NT2/D1 (cell line): ENCODE measurements around the gene LRRK1.

Source experiments
- DNase-seq: peaks from one replicate; pipeline ENCODE4 v3.0.0-alpha.2; 2011; ENCODE audit warnings: low read depth, low spot score
- H3K27me3 ChIP-seq: 2 replicates; pipeline ENCODE4 v1.6.0; 2011; ENCODE audit warnings: mild to moderate bottlenecking; ENCODE audit not compliant: insufficient read length, insufficient read depth
- H3K36me3 ChIP-seq: 2 replicates; pipeline ENCODE4 v1.6.1; 2011; ENCODE audit warnings: mild to moderate bottlenecking, low read length, mixed read lengths; ENCODE audit not compliant: insufficient read depth, insufficient read length
- H3K4me1 ChIP-seq: 2 replicates; pipeline ENCODE4 v1.5.1; 2011; ENCODE audit not compliant: insufficient read depth, insufficient read length
- H3K4me3 ChIP-seq: 2 replicates; pipeline ENCODE4 v1.5.1; 2011; ENCODE audit warnings: low read depth; ENCODE audit not compliant: insufficient read length
- H3K9ac ChIP-seq: 2 replicates; pipeline ENCODE4 v1.6.0; 2011; ENCODE audit warnings: low read depth; ENCODE audit not compliant: insufficient read length
- H3K9me3 ChIP-seq: 2 replicates; pipeline ENCODE4 v1.5.1; 2011; ENCODE audit warnings: mild to moderate bottlenecking, low read length; ENCODE audit not compliant: insufficient read depth
- SUZ12 ChIP-seq: IDR thresholded peaks from 2 replicates; pipeline ENCODE4 v1.6.1; 2011; ENCODE audit not compliant: insufficient read length, insufficient read depth; ENCODE audit errors: extremely low read depth
- YY1 ChIP-seq: IDR thresholded peaks from 2 replicates; pipeline ENCODE4 v1.6.1; 2011; ENCODE audit not compliant: insufficient read length, insufficient read depth
- ZNF274 ChIP-seq: IDR thresholded peaks from 2 replicates; pipeline ENCODE4 v1.6.1; 2011; ENCODE audit warnings: mild to moderate bottlenecking, low read depth, low read length

Gene LRRK1

GRCh38 chr15:101022306-101022705 lies 103.1 kb downstream of the LRRK1 start:
- no peak for DNase-seq
- no peaks in the 10 kb centered on the region; the same call in 1 of the 2 replicates for H3K9me3 ChIP-seq
- H3K9ac ChIP-seq = no peak overlapping the region
- H3K4me1 ChIP-seq = peaks cover 3% of the 10 kb centered on the region
- TF ChIP-seq SUZ12 (no peak), ZNF274 (no peak), YY1 (no peak)
- H3K27me3 ChIP-seq = no peaks in the 10 kb centered on the region
- H3K4me3 ChIP-seq = no peak overlapping the region
- H3K36me3 ChIP-seq = no peaks in the 10 kb centered on the region

- Histone ChIP-seq H3K9ac (no peak overlapping the region), H3K4me1 (peaks cover 3% of the 10 kb centered on the region), H3K4me3 (no peak overlapping the region), H3K9me3 (no peaks in the 10 kb centered on the region), H3K27me3 (no peaks in the 10 kb centered on the region), H3K36me3 (no peaks in the 10 kb centered on the region)
- TF ChIP-seq ZNF274 = no peak
- TF ChIP-seq SUZ12 = no peak
- TF ChIP-seq YY1 = no peak
- no peak for DNase-seq
Observed at GRCh38 chr15:101022876-101023275, 103.7 kb downstream of the LRRK1 start.

- no peaks in the 10 kb centered on the region for H3K9me3 ChIP-seq
- no peaks in the 10 kb centered on the region for H3K27me3 ChIP-seq
- H3K9ac ChIP-seq = no peak overlapping the region
- TF ChIP-seq SUZ12 (no peak), ZNF274 (no peak), YY1 (no peak)
- no peak overlapping the region for H3K4me3 ChIP-seq
- DNase-seq = no peak
- peaks cover 3% of the 10 kb centered on the region for H3K4me1 ChIP-seq
- H3K36me3 ChIP-seq = no peaks in the 10 kb centered on the region
Observed at GRCh38 chr15:101023501-101024072, 104.4 kb downstream of the LRRK1 start.

- peaks cover 3% of the 10 kb centered on the region for H3K4me1 ChIP-seq
- no peaks in the 10 kb centered on the region for H3K9me3 ChIP-seq
- no peaks in the 10 kb centered on the region for H3K36me3 ChIP-seq
- DNase-seq = no peak
- no peak overlapping the region for H3K4me3 ChIP-seq
- no peak overlapping the region for H3K9ac ChIP-seq
- TF ChIP-seq SUZ12 (no peak), YY1 (no peak), ZNF274 (no peak)
- no peaks in the 10 kb centered on the region for H3K27me3 ChIP-seq
Observed at GRCh38 chr15:101024073-101024695, 105.0 kb downstream of the LRRK1 start.

- H3K9ac ChIP-seq = no peak overlapping the region
- DNase-seq = no peak
- H3K4me3 ChIP-seq = no peak overlapping the region
- TF ChIP-seq SUZ12 (no peak), YY1 (no peak), ZNF274 (no peak)
- no peaks in the 10 kb centered on the region for H3K27me3 ChIP-seq
- H3K36me3 ChIP-seq = no peaks in the 10 kb centered on the region
- no peaks in the 10 kb centered on the region for H3K9me3 ChIP-seq
- peaks cover 3% of the 10 kb centered on the region for H3K4me1 ChIP-seq
Observed at GRCh38 chr15:101024706-101025500, 105.7 kb downstream of the LRRK1 start.

DNA sequence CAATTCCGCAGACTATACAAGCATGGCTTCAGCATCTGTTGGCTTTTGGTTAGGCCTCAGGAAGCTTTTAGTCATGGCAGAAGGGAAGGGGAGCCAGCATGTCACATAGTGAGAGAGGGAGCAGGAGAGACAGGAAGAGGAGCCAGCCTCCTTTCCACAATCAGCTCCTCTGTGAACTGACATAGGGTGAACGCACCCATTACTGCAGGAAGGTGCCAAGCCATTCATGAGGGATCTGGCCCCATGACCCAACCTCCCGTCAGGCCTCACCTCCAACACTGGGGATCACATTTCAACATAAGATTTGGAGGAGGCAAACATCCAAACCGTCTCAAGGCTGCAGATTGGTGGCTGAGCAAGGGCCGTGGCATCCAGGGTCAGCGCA lies 106.3 kb downstream of the LRRK1 start:
- no peak for TF ChIP-seq SUZ12
- TF ChIP-seq YY1 = no peak
- no peak for TF ChIP-seq ZNF274
- no peak for DNase-seq
- Histone ChIP-seq H3K27me3 (no peaks in the 10 kb centered on the region), H3K36me3 (no peaks in the 10 kb centered on the region), H3K9ac (no peak overlapping the region), H3K9me3 (no peaks in the 10 kb centered on the region), H3K4me3 (no peak overlapping the region), H3K4me1 (peaks cover 3% of the 10 kb centered on the region)
